GM18511 (cell line): ENCODE measurements around the gene AUNIP.
"Not testable (repeated sequence)": the region's sequence is repeated elsewhere in the genome, so short reads cannot be mapped to it uniquely, and the experiment has no call there.

Source experiments
- ATAC-seq: cut with Tn5 transposase; IDR thresholded peaks from one replicate; pipeline ENCODE4 v1.9.1; 2021; ENCODE audit warnings: mild to moderate bottlenecking, moderate library complexity; ENCODE audit not compliant: unreplicated experiment

AUNIP gene

DNA sequence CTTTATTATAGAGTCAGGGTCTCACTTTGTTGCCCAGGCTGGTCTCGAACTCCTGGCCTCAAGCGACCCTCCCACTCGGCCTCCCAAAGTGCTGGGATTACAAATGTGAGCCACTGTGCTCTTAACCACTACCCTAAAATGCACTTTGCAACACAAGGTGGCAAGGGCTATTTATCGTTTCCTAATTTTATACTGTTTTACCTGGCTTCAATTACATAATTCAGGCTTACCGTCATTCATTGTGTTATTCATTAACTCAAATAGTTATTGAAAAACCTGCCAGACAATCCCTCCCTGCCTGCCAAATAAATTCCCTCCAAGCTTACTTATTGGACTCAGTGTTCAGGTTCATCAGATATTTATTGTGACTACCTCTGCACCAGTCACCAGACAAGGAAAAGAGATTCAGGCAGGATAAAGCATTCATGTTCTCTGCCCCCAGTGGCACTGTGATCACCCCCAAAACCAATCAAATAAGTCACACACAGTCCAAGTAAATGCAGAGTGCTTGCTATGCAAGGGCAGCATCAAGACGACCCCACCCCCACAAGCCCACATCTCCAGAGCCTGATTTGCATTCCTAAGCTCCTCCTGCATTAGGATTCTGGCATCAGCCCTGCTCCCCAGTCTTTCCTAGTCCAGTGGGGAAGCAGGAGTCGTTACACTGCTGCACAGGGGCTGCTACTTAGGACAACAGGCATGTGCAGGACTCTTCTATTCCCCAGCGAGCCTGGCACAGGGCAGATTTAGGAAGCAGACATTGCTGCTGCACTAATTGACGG is 8.1 kb upstream of the AUNIP start:
- ATAC-seq, result no peak

- ATAC-seq, result no peak
Measured at GRCh38 chr1:25866288-25866687, 7.0 kb upstream of the AUNIP start.

- no peak for ATAC-seq
Measured at GRCh38 chr1:25864434-25864833, 5.2 kb upstream of the AUNIP start.

GRCh38 chr1:25863486-25864262 is 4.4 kb upstream of the AUNIP start:
- no peak for ATAC-seq

DNA sequence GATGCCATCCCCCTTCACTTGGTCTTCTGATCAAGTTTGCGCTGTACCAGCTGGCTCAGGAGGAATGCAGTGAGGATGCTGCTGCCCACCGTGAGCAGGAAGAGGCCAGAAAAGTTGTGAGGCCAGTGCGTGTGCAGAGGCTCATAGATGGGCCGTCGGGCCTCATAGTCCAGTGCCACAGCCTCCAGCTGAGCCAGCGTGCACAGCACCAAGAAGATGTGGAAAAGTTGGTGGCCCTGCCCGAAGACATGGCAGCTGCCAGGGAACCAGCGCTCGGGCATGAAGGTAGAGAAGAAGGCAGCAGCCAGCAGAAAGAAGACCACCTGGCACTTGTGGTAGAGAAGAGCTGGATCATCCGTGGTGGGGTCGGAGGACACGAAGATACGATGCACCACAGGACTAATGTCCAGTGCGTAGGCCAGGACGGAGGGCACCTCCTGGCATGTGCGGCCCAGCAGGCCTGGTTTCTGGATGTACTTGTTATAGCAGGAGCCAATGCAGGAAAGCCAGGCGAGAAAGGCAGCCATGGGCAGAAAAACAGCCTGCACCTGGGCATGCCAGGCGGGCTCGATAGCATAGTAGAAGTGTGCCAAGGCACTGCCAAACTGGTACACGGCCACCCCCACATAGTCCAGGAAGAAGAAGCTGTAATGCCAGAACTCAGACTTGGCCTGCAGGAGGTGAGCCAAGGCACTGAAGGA is 3.7 kb upstream of the AUNIP start:
- no peak for ATAC-seq

DNA sequence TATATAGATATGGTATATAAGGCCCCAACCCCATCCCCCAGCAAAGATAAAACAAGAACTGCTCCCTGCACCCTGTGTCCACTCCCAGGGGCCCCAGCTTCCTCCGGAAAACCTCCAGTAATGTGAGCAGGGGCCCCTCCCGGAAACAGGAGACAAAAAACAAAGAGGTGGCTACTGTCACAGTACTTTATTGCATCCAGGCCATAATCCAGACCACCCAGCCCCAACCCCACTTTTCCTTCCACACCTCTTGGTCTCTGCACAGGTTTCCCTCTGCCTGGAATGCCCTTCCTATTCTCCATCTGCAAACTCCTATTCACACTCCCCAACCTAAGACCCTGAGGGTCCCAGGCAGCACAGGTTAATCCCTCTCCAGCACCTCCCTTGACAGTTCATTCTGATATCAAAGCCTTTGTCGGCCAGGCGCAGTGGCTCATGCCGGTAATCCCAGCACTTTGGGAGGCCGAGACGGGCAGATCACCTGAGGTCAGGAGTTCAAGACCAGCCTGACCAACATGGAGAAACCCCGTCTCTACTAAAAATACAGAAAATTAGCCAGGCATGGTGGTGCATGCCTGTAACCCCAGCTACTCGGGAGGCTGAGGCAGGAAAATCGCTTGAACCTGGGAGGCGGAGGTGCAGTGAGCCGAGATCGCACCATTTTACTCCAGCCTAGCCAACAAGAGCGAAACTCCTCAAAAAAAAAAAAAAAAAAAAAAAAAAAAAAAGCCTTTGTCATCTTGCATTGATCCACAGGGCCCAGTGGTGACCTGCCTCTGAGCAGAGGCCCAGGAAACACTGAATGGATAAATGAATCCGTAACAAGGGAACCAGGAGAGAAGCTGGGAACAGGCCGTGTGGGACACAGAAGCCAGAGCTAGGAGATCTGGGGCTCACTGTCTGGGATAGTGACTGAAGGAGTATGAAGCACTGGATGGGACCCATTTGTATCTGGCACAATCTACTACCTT is 2.3 kb upstream of the AUNIP start:
- no peak for ATAC-seq

DNA sequence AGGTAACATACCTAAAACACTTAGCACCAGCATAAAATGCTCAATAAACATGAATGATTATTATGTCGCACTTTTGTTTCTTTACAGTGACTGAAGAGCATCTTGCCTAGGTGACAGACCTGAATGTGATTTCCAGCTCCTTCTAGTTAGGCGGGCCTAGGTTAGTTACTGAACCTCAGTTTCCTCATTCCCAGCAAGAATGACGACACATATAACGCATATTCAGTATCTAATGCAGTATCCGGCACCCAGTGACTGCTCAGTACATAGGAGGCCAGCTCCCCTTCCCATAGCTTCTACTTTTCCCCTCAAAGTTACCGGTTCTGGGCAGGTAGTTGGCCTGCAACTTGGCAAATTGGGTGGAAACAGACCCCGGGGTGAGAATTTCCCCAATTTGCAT is 763 bp downstream of the AUNIP start:
- ATAC-seq, result no peak

GRCh38 chr1:25856856-25857255 is 2.4 kb downstream of the AUNIP start:
- no peak for ATAC-seq

- no peak for ATAC-seq
Measured at GRCh38 chr1:25854554-25854953, 4.7 kb downstream of the AUNIP start.

GRCh38 chr1:25848531-25848930 is 10.7 kb downstream of the AUNIP start:
- no peak for ATAC-seq

GRCh38 chr1:25847929-25848328 is 11.3 kb downstream of the AUNIP start:
- no peak for ATAC-seq

DNA sequence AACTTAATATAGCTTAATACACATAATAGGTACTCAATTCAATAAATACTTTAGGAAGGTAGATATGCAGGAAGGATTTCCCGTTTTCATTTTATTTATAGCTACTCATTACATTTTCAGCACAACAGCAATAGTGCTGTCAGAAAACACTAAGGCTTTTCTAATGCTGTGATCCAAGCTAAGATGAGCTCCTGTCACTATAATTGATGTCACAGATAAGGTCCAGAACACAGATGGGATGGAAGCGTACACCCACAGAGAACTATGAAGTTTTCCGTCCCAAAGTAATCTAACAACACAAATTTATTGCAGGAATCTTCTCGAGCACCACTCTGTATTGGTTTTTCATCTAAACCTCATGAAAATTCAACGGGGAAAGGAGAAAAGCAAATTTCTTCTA is 13.6 kb downstream of the AUNIP start:
- ATAC-seq, result no peak

GRCh38 chr1:25844536-25845337 is 14.5 kb downstream of the AUNIP start:
- ATAC-seq, result no peak

- no peak for ATAC-seq
Measured at GRCh38 chr1:25843483-25843882, 15.8 kb downstream of the AUNIP start.

DNA sequence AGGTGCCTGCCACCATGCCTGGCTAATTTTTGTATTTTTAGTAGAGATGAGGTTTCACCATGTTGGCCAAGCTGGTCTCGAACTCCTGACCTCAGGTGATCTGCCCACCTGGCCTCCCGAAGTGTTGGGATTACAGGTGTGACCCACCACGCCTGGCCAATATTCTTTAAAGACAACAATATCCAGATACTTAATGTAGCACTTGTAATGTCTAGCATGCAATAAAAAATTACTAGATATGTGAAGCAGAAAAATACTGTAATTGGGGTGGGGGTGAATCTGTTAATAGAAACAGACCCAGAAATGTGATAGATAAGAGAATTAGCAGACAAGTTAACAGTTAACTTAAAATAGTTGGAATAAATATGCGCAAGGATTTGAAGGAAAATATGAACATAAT is 19.4 kb downstream of the AUNIP start:
- not testable (repeated sequence) for ATAC-seq

DNA sequence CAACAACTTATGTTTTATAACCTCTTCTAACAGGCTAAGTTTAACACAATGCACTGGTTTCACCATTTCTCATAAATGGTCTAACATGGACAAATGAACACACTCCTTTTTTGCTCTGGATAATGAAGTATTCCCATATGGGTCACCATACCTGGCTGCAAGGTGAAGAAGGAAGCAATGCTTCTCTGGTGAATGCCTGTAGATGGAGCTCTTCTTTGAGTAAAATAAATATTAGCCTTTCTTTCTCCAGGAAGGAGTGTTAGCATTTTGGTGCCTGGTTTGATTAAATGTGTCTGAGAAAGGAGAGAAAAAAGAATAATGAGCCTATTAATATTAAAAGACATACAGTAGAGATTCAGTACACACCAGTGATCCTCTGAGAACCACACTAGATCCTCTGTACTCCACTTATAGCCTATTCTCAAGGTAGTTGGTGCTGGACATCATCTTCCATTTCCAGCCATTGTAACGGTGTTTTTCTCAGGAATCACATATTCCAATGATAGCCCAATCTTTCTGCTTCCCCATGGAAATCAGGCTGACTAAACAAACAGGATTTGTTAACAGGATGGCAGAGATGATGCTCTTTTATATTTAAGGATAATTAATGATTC is 21.9 kb downstream of the AUNIP start:
- no peak for ATAC-seq

DNA sequence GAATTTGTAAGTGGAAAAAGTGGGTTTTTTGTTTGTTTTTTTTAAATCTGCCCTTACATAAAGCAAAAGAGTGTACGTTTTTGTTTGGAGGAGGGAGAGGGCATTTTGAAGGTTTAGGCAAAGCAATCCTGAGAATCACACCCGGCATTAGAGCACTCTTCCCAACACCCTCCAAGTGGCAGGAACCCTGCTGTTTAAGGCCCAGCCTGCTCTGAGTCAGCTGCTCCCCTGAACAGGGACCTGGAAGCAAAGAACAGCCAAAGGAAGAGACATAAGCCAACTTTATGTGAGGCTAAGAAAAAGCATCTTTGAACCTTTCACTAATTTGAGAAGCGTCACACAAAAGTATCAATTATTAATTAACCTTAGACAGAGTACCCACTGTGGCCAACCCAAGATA is 22.6 kb downstream of the AUNIP start:
- no peak for ATAC-seq

DNA sequence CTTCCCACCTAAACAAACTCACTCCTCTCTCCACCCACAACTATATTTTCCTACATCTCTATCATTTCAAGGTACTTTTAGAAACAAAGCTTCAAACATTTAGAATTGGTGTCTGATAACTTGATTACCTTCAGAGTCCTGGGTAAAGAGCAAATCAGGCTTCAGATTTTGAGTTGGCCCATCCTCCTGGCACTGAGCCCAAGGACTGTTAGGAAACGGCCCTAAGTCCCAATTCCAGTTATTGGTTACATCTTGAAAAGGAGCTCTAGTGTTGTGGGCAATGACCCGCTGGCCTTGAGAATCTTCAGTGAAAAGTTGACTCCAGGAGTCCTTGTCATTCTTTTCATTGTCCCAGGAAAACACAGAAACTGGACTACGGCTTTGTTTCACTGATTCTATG is 24.4 kb downstream of the AUNIP start:
- no peak for ATAC-seq

DNA sequence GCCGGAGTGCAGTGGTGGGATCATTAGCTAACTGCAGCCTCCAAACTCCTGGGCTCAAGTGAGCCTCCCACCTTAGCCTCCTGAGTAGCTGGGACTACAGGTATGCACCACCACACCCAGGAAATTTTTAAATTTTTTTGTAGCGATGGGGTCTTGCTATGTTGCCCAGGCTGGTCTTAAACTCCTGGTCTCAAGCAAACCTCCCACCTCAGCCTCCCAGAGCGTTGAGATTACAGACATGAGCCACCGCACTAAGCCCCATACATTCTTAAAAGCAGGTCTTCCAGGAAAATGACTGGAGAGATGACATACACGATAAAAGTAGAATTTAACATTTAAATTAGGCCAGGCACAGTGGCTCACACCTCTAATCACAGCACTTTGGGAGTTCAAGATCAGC is 26.1 kb downstream of the AUNIP start:
- ATAC-seq, result no peak
